Psoas muscle (tissue), 8 donors: Measurements from ENCODE around the gene PYDC1. TPM values are rescaled to one million over a fixed set of nuclear protein-coding genes. Genes with fewer than 3 reads are reported as not detected.
"Not testable (repeated sequence)": the region's sequence is repeated elsewhere in the genome, so short reads cannot be mapped to it uniquely, and the experiment has no call there.

ENCODE experiments used
- ATAC-seq, 4 donors: fragments of 200-7000 bp; cut with Tn5 transposase; one replicate each; pipeline ENCODE4 v1.9.1; 2020; ENCODE audit warnings: moderate library complexity in 3 of 4, mild to moderate bottlenecking in 2 of 4
- DNase-seq, 2 donors: peaks; one replicate each; pipeline ENCODE4 v3.0.0-alpha.2; 2020
- H3K27ac ChIP-seq: fragments of 200-600 bp; one replicate; pipeline ENCODE4 v1.8.0; 2022
- H3K27me3 ChIP-seq, 3 donors: fragments of 200-600 bp in 1 of 3; one replicate each; pipeline versions ENCODE4 v1.6.1 to v1.8.0; 2013 to 2022; ENCODE audit warnings: low read length in 2 of 3, mild to moderate bottlenecking in 2 of 3, moderate library complexity in 1 of 3; ENCODE audit not compliant: insufficient read depth in 3 of 3
- H3K36me3 ChIP-seq, 2 donors: fragments of 200-600 bp in 1 of 2; one replicate each; pipeline versions ENCODE4 v1.6.1 to v1.8.0; 2013 to 2022; ENCODE audit warnings: low read depth in 1 of 2, mild to moderate bottlenecking in 1 of 2, moderate library complexity in 1 of 2; ENCODE audit not compliant: insufficient read depth in 1 of 2
- H3K4me1 ChIP-seq: fragments of 200-600 bp; one replicate; pipeline ENCODE4 v1.8.0; 2022
- H3K4me3 ChIP-seq: fragments of 200-600 bp; one replicate; pipeline ENCODE4 v1.8.0; 2022; ENCODE audit warnings: mild to moderate bottlenecking
- H3K9me3 ChIP-seq: fragments of 200-600 bp; one replicate; pipeline ENCODE4 v1.8.0; 2022
- CTCF ChIP-seq: fragments of 200-600 bp; IDR thresholded peaks from one replicate; pipeline ENCODE4 v1.8.0; 2022; ENCODE audit warnings: antibody characterized with exemption
- WGBS, 3 donors: extraction: QIAGEN DNeasy Blood & Tissue Kit; methylation state at CpG; one replicate each; pipeline versions ENCODE4 v1.1.6 to v1.1.7; 2013; 5-methylcytosine and 5-hydroxymethylcytosine counted together
- intact Hi-C, 2 donors: fragments of 100-400 bp; cut with DNase I; formaldehyde crosslinking; loops; one replicate each; pipeline versions ENCODE4 v1.11.0 to v1.14.2; 2022
- polyA plus RNA-seq, 3 donors: library from polyadenylated mRNA; stranded (reverse); fragments of 200-250 nt; gene quantifications; one replicate each; pipeline ENCODE4 v1.2.3, GENCODE V29; 2013
- total RNA-seq, 4 donors: library from RNA; stranded (reverse); fragmentation: NEBNext Ultra II Directional in 2 of 4; extraction: Animal tissue kit (Norgen Biotek cat#: 25700) in 2 of 4; gene quantifications; one replicate each; pipeline versions ENCODE4 v1.2.1 to v1.2.4, GENCODE V29; 2021 to 2023
- donor health status: healthy with polysubstance abuse.
- donor health status: DM: no; HTN: no; CAD: no; lungs with moderate emphysema.
- donor health status: Bipolar disorder and iron deficiency.
- donor health status: healthy.
- donor health status: DM: yes; HTN: yes; CAD: no.
- donor health status: DM: no; HTN: no; CAD: no.
- donor health status: DM: no; HTN: no; CAD: no.
- donor health status: DM: yes; HTN: yes; CAD: no.

The PYDC1 gene
- total and polyA plus RNA-seq, 7 donors = not detected

GRCh38 chr16:31248344-31248743, 31.4 kb upstream of the PYDC1 start:
- no peak overlapping the region for H3K27ac ChIP-seq
- H3K27me3 ChIP-seq = peaks cover 0 to 3% (median 0%) of the 10 kb centered on the region in 3 donors
- no peak overlapping the region for H3K4me3 ChIP-seq
- H3K4me1 ChIP-seq = no peaks in the 10 kb centered on the region
- 74 to 76% (median 76%) methylated on average over 5 of the region's 5 CpGs for WGBS, 3 donors
- no peak for ATAC-seq
- intact Hi-C loops = loop anchor here in 1 of 2 donors (10.0 kb wide), 1 partner anchor 146 kb away; the partner anchor contains the start of gene ITGAD
- H3K36me3 ChIP-seq = no peaks in the 10 kb centered on the region
- DNase-seq = no peak
- TF ChIP-seq CTCF = no peak
- H3K9me3 ChIP-seq = no peaks in the 10 kb centered on the region

- peaks cover 0 to 3% (median 0%) of the 10 kb centered on the region in 3 donors for H3K27me3 ChIP-seq
- 89 to 94% (median 89%) methylated on average over 3 of the region's 3 CpGs for WGBS, 3 donors
Observed at GRCh38 chr16:31246296-31246695, 29.4 kb upstream of the PYDC1 start.

GRCh38 chr16:31245598-31245997, 28.7 kb upstream of the PYDC1 start:
- not testable (repeated sequence) for H3K4me3 ChIP-seq, H3K27me3 ChIP-seq, H3K27ac ChIP-seq, H3K9me3 ChIP-seq, H3K4me1 ChIP-seq, H3K36me3 ChIP-seq, ATAC-seq, DNase-seq
- WGBS, 3 donors = 24 to 29% (median 27%) methylated on average over 8 of the region's 8 CpGs
- intact Hi-C loops = loop anchor here in 1 of 2 donors (10.0 kb wide), 1 partner anchor 149 kb away; the partner anchor contains the start of gene ITGAD

More at GRCh38 chr16:31246296-31246695, 29.4 kb upstream of the PYDC1 start:
- Histone ChIP-seq H3K4me1 (no peaks in the 10 kb centered on the region), H3K36me3 (no peaks in the 10 kb centered on the region), H3K27ac (no peak overlapping the region), H3K9me3 (no peaks in the 10 kb centered on the region), H3K4me3 (no peak overlapping the region)
- ATAC-seq = no peak
- TF ChIP-seq CTCF = no peak
- intact Hi-C loops = loop anchor here in 1 of 2 donors (10.0 kb wide), 1 partner anchor 149 kb away; the partner anchor contains the start of gene ITGAD
- no peak for DNase-seq

GRCh38 chr16:31243734-31244670, 27.1 kb upstream of the PYDC1 start:
- DNase-seq (no peak), ATAC-seq (no peak)
- intact Hi-C loops = loop anchor here in 1 of 2 donors (10.0 kb wide), 1 partner anchor 151 kb away; the partner anchor contains the start of gene ITGAD
- H3K4me3 ChIP-seq = no peak overlapping the region
- H3K9me3 ChIP-seq = no peaks in the 10 kb centered on the region
- H3K27ac ChIP-seq = no peak overlapping the region
- 63 to 66% (median 64%) methylated on average over 7 to 9 of the region's 9 CpGs for WGBS, 3 donors
- H3K4me1 ChIP-seq = no peaks in the 10 kb centered on the region
- H3K36me3 ChIP-seq = no peaks in the 10 kb centered on the region
- peaks cover 0 to 3% (median 0%) of the 10 kb centered on the region in 3 donors for H3K27me3 ChIP-seq
- TF ChIP-seq CTCF = no peak

- Histone ChIP-seq H3K9me3 (no peaks in the 10 kb centered on the region), H3K4me1 (no peaks in the 10 kb centered on the region), H3K27me3 (peaks cover 0 to 3% (median 0%) of the 10 kb centered on the region in 3 donors), H3K27ac (no peak overlapping the region), H3K36me3 (no peaks in the 10 kb centered on the region), H3K4me3 (no peak overlapping the region)
- intact Hi-C loops = loop anchor here in 1 of 2 donors (10.0 kb wide), 1 partner anchor 153 kb away; the partner anchor contains the start of gene ITGAD
- ATAC-seq = no peak
- DNase-seq = no peak
- no peak for TF ChIP-seq CTCF
- WGBS, 3 donors = 40 to 49% (median 46%) methylated on average over 6 of the region's 6 CpGs
Observed at GRCh38 chr16:31242206-31242605, 25.3 kb upstream of the PYDC1 start.
